ENCODE measurements around the gene SRRM1. TPM values are rescaled to one million over a fixed set of nuclear protein-coding genes. Genes with fewer than 3 reads are reported as not detected.

The SRRM1 gene
- total and polyA plus RNA-seq, 10 of the 15 experiments (the other 5 are each of a cell fraction or from before 2014, with no cell fraction given) = 36.8 to 285 (median 126) TPM

DNA sequence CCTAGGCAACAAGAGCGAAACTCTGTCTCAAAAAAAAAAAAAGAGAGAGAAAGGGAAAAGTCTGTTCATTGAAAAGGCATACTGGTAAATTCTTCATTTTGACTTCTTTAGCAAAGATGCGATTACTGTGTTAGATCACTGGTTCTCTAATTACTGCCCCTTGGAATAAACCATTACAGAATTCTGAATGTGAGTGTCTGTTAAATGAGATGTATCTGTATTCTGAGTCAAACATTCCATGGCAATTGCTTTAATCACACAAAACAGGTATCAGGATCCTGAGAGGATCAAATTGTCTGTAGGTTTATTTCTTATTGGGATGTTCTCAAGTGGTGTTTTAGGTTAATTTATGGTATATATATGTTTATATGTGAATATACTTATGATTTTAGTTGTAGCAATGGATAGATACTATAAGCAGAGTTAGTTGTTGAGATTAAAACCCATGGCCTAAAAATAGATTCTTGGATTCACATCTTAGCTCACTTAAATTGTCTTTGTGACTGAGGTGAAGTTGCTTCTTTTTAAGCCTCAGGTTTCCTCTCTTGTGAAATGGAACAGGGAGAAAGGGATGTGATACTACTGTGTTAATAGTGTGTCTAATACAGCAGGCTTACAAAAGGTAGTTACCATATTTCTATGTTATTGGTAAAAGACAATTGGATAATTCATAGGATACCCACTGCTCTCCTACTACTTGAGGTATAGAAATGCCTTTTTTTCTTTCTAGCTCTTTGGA, 16.2 kb downstream of the SRRM1 start:
- Histone ChIP-seq H4K20me1 (ENCODE audit: control insufficient read depth, insufficient read depth) (no peaks in the 10 kb centered on the region), H3K4me3 (no peak overlapping the region), H3K27me3 (replicated peaks in 1 of 2; ENCODE audit: control insufficient read depth in 2 of 2, insufficient read depth in 2 of 2, low read length in 1 of 2) (no peaks in the 10 kb centered on the region), H3K4me2 (ENCODE audit: control insufficient read depth, insufficient read depth) (no peak overlapping the region), H3K9ac (ENCODE audit: control insufficient read depth, insufficient read depth, low read length) (no peak overlapping the region), H3K79me2 (ENCODE audit: control insufficient read depth, insufficient read depth, low read length) (peaks cover 7% of the 10 kb centered on the region), H2AFZ (ENCODE audit: control insufficient read depth, low read depth, low read length) (no peak overlapping the region), H3K36me3 (ENCODE audit: control insufficient read depth in 2 of 2, insufficient read depth in 2 of 2, low read length in 1 of 2) (peaks cover 15 to 38% of the 10 kb centered on the region in 2 experiments), H3K4me1 (ENCODE audit: control insufficient read depth, insufficient read depth, low read length) (no peaks in the 10 kb centered on the region), H3K27ac (ENCODE audit: control insufficient read depth, insufficient read depth) (no peak overlapping the region), H3K9me3 (replicated peaks; ENCODE audit: control insufficient read depth, insufficient read depth, low read length) (no peaks in the 10 kb centered on the region)
- no peak for DNase-seq (ENCODE audit: low read depth, low spot score)
- ChIA-PET RAD21 (ENCODE audit: unreplicated experiment) (interaction anchor here (0.9 to 1.5 kb wide), 3 partner anchors 11 to 173 kb away, joined by 3 to 5 read pairs (median 5); no protein-coding TSS in a partner anchor), POLR2A (interaction anchor here (0.7 kb wide), 1 partner anchor 41 kb away, joined by 4 read pairs; no protein-coding TSS in a partner anchor), SMC1A (ENCODE audit: uncharacterized antibody, unreplicated experiment) (interaction anchor here (0.8 to 1.2 kb wide), 4 partner anchors 11 to 176 kb away, joined by 3 to 4 read pairs (median 3); partner anchors contain the start of gene CLIC4), CTCF (interaction anchor here (0.5 to 3.8 kb wide), 7 partner anchors 29 to 461 kb away, joined by 3 to 12 read pairs (median 3); no protein-coding TSS in a partner anchor)
- in situ Hi-C loops (cut with MboI) (no loop called here), intact Hi-C loops (cut with micrococcal nuclease; ENCODE audit: unreplicated experiment) (no loop called here)
- no TSS peak for BruUV-seq (replicated peaks)
- no peak for TF ChIP-seq ZBED1 (IDR thresholded peaks at IDR 0.05; ENCODE audit: borderline replicate concordance)
- TF ChIP-seq BCL11A (IDR thresholded peaks at IDR 0.05; ENCODE audit: low read depth, low read length) = no peak
- no peak for TF ChIP-seq SIX5 (IDR thresholded peaks at IDR 0.05; ENCODE audit: low read depth, low read length, severe bottlenecking)
- no peak for TF ChIP-seq NBN (IDR thresholded peaks at IDR 0.05)
- WGBS (ENCODE audit: insufficient coverage, insufficient replicate concordance, low lambda C conversion rate, missing lambda C conversion rate) = 100% methylated on average over 2 of the region's 2 CpGs
- FAIRE-seq = no peak
- ATAC-seq = no peak; the same call in 2 of the 3 replicates

DNA sequence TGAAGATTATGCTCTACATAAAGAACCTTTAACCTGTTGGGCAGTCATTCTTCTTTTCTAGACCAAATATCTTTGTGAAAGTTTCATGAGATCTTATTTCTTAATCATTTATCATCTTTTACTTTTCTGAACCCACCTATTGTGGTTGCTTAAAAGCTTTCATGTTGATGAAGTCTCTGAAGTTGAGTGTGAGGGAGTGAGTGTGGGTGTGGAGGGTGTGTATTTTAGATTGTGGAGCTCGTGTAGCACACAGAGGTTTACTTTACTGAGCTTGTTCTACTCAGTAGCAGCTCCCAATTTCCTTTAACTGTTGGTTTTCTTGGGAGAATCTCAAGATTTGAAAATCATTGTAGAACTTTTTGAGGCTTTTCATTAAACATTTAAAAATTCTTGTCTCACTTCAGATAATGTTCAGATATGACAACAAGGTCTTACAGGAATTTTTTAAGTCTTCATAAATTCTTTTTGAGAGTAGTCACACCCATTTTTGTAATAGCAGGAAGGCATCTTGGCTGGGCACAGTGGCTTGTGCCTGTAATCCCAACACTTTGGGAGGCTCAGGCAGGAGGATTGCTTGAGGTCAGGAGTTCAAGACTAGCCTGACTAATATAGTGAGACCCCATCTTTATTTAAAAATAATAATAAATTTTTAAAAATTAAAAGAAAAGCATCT, 17.0 kb downstream of the SRRM1 start:
- ChIA-PET SMC1A (ENCODE audit: uncharacterized antibody, unreplicated experiment) (interaction anchor here (0.8 to 1.2 kb wide), 3 partner anchors 12 to 85 kb away, joined by 3 to 4 read pairs (median 3); partner anchors contain the start of gene CLIC4), POLR2A (no interaction called here), CTCF (interaction anchor here (0.8 to 3.8 kb wide), 7 partner anchors 9 to 462 kb away, joined by 3 to 12 read pairs (median 3); no protein-coding TSS in a partner anchor), RAD21 (ENCODE audit: unreplicated experiment) (interaction anchor here (0.9 to 1.5 kb wide), 3 partner anchors 11 to 172 kb away, joined by 3 to 5 read pairs (median 5); no protein-coding TSS in a partner anchor)
- no TSS peak for BruUV-seq (replicated peaks)
- Histone ChIP-seq H3K36me3 (ENCODE audit: control insufficient read depth in 2 of 2, insufficient read depth in 2 of 2, low read length in 1 of 2) (peaks cover 12 to 43% of the 10 kb centered on the region in 2 experiments), H3K27me3 (replicated peaks in 1 of 2; ENCODE audit: control insufficient read depth in 2 of 2, insufficient read depth in 2 of 2, low read length in 1 of 2) (no peaks in the 10 kb centered on the region), H3K79me2 (ENCODE audit: control insufficient read depth, insufficient read depth, low read length) (peaks cover 7% of the 10 kb centered on the region), H3K4me3 (no peak overlapping the region), H4K20me1 (ENCODE audit: control insufficient read depth, insufficient read depth) (no peaks in the 10 kb centered on the region), H3K4me1 (ENCODE audit: control insufficient read depth, insufficient read depth, low read length) (no peaks in the 10 kb centered on the region), H2AFZ (ENCODE audit: control insufficient read depth, low read depth, low read length) (no peak overlapping the region), H3K4me2 (ENCODE audit: control insufficient read depth, insufficient read depth) (no peak overlapping the region), H3K27ac (ENCODE audit: control insufficient read depth, insufficient read depth) (no peak overlapping the region), H3K9me3 (replicated peaks; ENCODE audit: control insufficient read depth, insufficient read depth, low read length) (no peaks in the 10 kb centered on the region), H3K9ac (ENCODE audit: control insufficient read depth, insufficient read depth, low read length) (no peak overlapping the region)
- no peak for ATAC-seq
- no peak for DNase-seq (ENCODE audit: low read depth, low spot score)
- in situ Hi-C loops (cut with MboI) (no loop called here), intact Hi-C loops (cut with micrococcal nuclease; ENCODE audit: unreplicated experiment) (no loop called here)
- FAIRE-seq = no peak
- WGBS (ENCODE audit: insufficient coverage, insufficient replicate concordance, low lambda C conversion rate, missing lambda C conversion rate) = 100% methylated on average over 1 of the region's 1 CpG
- no peak for TF ChIP-seq ZNF384 (IDR thresholded peaks at IDR 0.05; ENCODE audit: borderline replicate concordance, low read depth, low read length)
- TF ChIP-seq, protein P1, sequence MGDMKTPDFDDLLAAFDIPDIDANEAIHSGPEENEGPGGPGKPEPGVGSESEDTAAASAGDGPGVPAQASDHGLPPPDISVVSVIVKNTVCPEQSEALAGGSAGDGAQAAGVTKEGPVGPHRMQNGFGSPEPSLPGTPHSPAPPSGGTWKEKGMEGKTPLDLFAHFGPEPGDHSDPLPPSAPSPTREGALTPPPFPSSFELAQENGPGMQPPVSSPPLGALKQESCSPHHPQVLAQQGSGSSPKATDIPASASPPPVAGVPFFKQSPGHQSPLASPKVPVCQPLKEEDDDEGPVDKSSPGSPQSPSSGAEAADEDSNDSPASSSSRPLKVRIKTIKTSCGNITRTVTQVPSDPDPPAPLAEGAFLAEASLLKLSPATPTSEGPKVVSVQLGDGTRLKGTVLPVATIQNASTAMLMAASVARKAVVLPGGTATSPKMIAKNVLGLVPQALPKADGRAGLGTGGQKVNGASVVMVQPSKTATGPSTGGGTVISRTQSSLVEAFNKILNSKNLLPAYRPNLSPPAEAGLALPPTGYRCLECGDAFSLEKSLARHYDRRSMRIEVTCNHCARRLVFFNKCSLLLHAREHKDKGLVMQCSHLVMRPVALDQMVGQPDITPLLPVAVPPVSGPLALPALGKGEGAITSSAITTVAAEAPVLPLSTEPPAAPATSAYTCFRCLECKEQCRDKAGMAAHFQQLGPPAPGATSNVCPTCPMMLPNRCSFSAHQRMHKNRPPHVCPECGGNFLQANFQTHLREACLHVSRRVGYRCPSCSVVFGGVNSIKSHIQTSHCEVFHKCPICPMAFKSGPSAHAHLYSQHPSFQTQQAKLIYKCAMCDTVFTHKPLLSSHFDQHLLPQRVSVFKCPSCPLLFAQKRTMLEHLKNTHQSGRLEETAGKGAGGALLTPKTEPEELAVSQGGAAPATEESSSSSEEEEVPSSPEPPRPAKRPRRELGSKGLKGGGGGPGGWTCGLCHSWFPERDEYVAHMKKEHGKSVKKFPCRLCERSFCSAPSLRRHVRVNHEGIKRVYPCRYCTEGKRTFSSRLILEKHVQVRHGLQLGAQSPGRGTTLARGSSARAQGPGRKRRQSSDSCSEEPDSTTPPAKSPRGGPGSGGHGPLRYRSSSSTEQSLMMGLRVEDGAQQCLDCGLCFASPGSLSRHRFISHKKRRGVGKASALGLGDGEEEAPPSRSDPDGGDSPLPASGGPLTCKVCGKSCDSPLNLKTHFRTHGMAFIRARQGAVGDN (IDR thresholded peaks at IDR 0.05) = no peak
